ENCODE data around the gene OR1F1. TPM values are rescaled to one million over a fixed set of nuclear protein-coding genes. Genes with fewer than 3 reads are reported as not detected.

Gene OR1F1
- total RNA-seq, 1 experiment from 2014 or later, result not detected

DNA sequence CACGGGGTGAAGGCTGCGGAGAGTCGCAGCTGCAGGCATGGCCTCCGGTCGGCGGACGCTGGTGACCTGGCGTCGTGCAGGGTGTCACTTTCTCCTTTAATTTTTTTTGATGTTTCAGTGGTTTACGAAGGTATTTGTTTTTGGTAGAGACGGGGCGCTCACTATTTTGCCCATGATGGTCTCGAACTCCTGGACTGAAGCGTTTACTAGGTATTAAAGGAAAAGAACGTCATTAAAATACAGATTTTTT lies 36.1 kb upstream of the OR1F1 start:
- no peak overlapping the region for H3K27ac ChIP-seq (ENCODE audit: low read depth, low read length, poor library complexity, severe bottlenecking)
- BruUV-seq (replicated peaks), result no TSS peak
- POLR2A ChIA-PET (ENCODE audit: low non-redundant PET), result no interaction called here

DNA sequence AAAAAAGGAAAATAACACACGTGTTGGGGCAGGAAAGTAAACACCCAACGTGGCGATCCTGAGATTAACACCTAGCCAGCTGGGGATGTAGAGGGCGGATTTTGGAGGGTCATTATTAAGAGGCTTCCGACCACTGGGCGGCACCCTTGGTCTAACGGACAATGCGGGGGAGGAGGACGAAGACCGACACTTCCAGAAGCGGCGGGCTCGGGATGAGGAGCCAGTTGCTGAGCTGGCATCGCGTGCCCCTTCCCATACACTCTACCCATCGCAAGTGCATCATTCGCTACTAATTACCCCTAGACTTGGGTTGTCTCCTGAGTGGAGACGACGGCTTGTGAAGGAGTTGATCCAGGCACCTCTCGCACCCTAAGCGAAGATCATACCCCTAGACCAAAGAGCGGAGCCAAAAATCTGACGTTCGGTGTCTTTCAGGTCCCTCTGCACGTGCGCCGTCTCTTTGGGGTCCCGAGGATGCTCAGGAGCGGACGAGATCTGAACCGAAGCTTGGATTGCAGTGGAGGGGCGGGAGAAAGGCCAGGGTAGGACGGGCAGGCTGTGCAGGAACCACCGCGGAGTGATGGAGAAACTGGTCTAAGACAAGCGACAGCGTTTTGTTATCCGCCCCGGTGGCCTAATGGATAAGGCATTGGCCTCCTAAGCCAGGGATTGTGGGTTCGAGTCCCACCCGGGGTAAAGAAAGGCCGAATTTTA lies 35.6 kb upstream of the OR1F1 start:
- no peaks in the 10 kb centered on the region for H3K4me1 ChIP-seq (ENCODE audit: insufficient read depth, low read length, poor library complexity, severe bottlenecking)
- no peaks in the 10 kb centered on the region for H3K9me3 ChIP-seq (ENCODE audit: low read depth, low read length, poor library complexity, severe bottlenecking)
- no peaks in the 10 kb centered on the region for H3K36me3 ChIP-seq (ENCODE audit: insufficient read depth, low read length, poor library complexity, severe bottlenecking)
- TF ChIP-seq, protein P1, sequence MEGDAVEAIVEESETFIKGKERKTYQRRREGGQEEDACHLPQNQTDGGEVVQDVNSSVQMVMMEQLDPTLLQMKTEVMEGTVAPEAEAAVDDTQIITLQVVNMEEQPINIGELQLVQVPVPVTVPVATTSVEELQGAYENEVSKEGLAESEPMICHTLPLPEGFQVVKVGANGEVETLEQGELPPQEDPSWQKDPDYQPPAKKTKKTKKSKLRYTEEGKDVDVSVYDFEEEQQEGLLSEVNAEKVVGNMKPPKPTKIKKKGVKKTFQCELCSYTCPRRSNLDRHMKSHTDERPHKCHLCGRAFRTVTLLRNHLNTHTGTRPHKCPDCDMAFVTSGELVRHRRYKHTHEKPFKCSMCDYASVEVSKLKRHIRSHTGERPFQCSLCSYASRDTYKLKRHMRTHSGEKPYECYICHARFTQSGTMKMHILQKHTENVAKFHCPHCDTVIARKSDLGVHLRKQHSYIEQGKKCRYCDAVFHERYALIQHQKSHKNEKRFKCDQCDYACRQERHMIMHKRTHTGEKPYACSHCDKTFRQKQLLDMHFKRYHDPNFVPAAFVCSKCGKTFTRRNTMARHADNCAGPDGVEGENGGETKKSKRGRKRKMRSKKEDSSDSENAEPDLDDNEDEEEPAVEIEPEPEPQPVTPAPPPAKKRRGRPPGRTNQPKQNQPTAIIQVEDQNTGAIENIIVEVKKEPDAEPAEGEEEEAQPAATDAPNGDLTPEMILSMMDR (conservative IDR thresholded peaks at IDR 0.05; ENCODE audit: low read depth, low read length), result peak; percentile 48
- no peak for TF ChIP-seq EZH2 (IDR thresholded peaks at IDR 0.05; ENCODE audit: borderline replicate concordance, low read depth, low read length, poor library complexity, severe bottlenecking)
- ChIA-PET CTCF (no interaction called here), POLR2A (ENCODE audit: low non-redundant PET) (no interaction called here)
- DNase-seq (ENCODE audit: low spot score), result peak; percentile 96
- H3K4me3 ChIP-seq (ENCODE audit: low read depth, low read length, poor library complexity, severe bottlenecking), result peak overlapping the region; percentile 63
- no peaks in the 10 kb centered on the region for H3K27me3 ChIP-seq (replicated peaks; ENCODE audit: insufficient read depth, low read depth, low read length, poor library complexity)
- intact Hi-C loops (cut with micrococcal nuclease; ENCODE audit: unreplicated experiment), result loop anchor here (10.0 kb wide), 1 partner anchor 98 kb away; no protein-coding TSS in a partner anchor
- no peak overlapping the region for H3K27ac ChIP-seq (ENCODE audit: low read depth, low read length, poor library complexity, severe bottlenecking)
- BruUV-seq (replicated peaks), result no TSS peak

More for the DNA sequence above, 36.1 kb upstream of the OR1F1 start:
- DNase-seq (ENCODE audit: low spot score), result peak; percentile 76
- H3K36me3 ChIP-seq (ENCODE audit: insufficient read depth, low read length, poor library complexity, severe bottlenecking), result no peaks in the 10 kb centered on the region
- H3K9me3 ChIP-seq (ENCODE audit: low read depth, low read length, poor library complexity, severe bottlenecking), result no peaks in the 10 kb centered on the region
- peak overlapping the region; percentile 63 for H3K4me3 ChIP-seq (ENCODE audit: low read depth, low read length, poor library complexity, severe bottlenecking)
- H3K27me3 ChIP-seq (replicated peaks; ENCODE audit: insufficient read depth, low read depth, low read length, poor library complexity), result no peaks in the 10 kb centered on the region
- TF ChIP-seq, protein P1 (conservative IDR thresholded peaks at IDR 0.05; ENCODE audit: low read depth, low read length), result no peak
- no peak for TF ChIP-seq EZH2 (IDR thresholded peaks at IDR 0.05; ENCODE audit: borderline replicate concordance, low read depth, low read length, poor library complexity, severe bottlenecking)
- CTCF ChIA-PET, result no interaction called here
- intact Hi-C loops (cut with micrococcal nuclease; ENCODE audit: unreplicated experiment), result loop anchor here (10.0 kb wide), 1 partner anchor 97 kb away; no protein-coding TSS in a partner anchor
- H3K4me1 ChIP-seq (ENCODE audit: insufficient read depth, low read length, poor library complexity, severe bottlenecking), result no peaks in the 10 kb centered on the region

DNA sequence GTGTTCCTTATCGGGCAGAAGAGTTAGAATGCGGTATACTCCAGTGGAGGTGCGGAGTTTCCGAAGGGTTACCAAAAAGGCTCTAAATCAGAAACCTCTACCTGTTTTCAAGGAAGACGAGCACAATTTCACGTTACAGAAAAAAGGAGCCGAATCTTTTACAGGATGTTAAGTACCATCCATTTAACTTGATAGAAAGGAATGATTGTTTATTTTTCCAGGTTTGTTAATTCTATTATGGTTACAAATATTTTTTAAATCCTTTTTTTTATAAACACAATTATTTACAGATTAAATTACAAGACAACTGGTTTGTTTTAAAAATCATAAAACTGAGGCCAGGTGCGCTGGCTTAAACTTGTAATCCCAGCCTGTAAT lies 35.0 kb upstream of the OR1F1 start:
- DNase-seq (ENCODE audit: low spot score), result no peak
- Histone ChIP-seq H3K27me3 (replicated peaks; ENCODE audit: insufficient read depth, low read depth, low read length, poor library complexity) (no peaks in the 10 kb centered on the region), H3K27ac (ENCODE audit: low read depth, low read length, poor library complexity, severe bottlenecking) (no peak overlapping the region), H3K9me3 (ENCODE audit: low read depth, low read length, poor library complexity, severe bottlenecking) (no peaks in the 10 kb centered on the region), H3K4me3 (ENCODE audit: low read depth, low read length, poor library complexity, severe bottlenecking) (peak overlapping the region; percentile 63), H3K4me1 (ENCODE audit: insufficient read depth, low read length, poor library complexity, severe bottlenecking) (no peaks in the 10 kb centered on the region), H3K36me3 (ENCODE audit: insufficient read depth, low read length, poor library complexity, severe bottlenecking) (no peaks in the 10 kb centered on the region)
- ChIA-PET POLR2A (ENCODE audit: low non-redundant PET) (no interaction called here), CTCF (no interaction called here)
- BruUV-seq (replicated peaks), result no TSS peak
- TF ChIP-seq, protein P1 (conservative IDR thresholded peaks at IDR 0.05; ENCODE audit: low read depth, low read length), result no peak
- TF ChIP-seq EZH2 (IDR thresholded peaks at IDR 0.05; ENCODE audit: borderline replicate concordance, low read depth, low read length, poor library complexity, severe bottlenecking), result no peak
- intact Hi-C loops (cut with micrococcal nuclease; ENCODE audit: unreplicated experiment), result loop anchor here (10.0 kb wide), 1 partner anchor 98 kb away; no protein-coding TSS in a partner anchor

Measured in A673 (cell line).